ENCODE measurements around the gene OR4F15.
"Not testable (repeated sequence)": the region's sequence is repeated elsewhere in the genome, so short reads cannot be mapped to it uniquely, and the experiment has no call there.

The OR4F15 gene

GRCh38 chr15:101811902-101812301 is at the start of gene OR4F15:
OR4F15 (plus strand) TSS chr15:101812202; CDS start chr15:101818187, 5,985 bp downstream.
- DNase-seq (ENCODE audit: low read depth in 2 of 2): no peak

GRCh38 chr15:101764669-101765339 is 47.2 kb upstream of the OR4F15 start:
- DNase-seq (ENCODE audit: low read depth in 2 of 2): not testable (repeated sequence)

GRCh38 chr15:101765340-101765671 is 46.7 kb upstream of the OR4F15 start:
- DNase-seq (ENCODE audit: low read depth in 2 of 2): not testable (repeated sequence)

- DNase-seq (ENCODE audit: low read depth in 2 of 2): no peak
Observed at GRCh38 chr15:101765772-101766456, 46.1 kb upstream of the OR4F15 start.

GRCh38 chr15:101767083-101767640 is 44.8 kb upstream of the OR4F15 start:
- not testable (repeated sequence) for DNase-seq (ENCODE audit: low read depth in 2 of 2)

GRCh38 chr15:101772921-101773320 is 39.1 kb upstream of the OR4F15 start:
- DNase-seq (ENCODE audit: low read depth in 2 of 2): no peak

- no peak for DNase-seq (ENCODE audit: low read depth in 2 of 2)
Observed at GRCh38 chr15:101773496-101774100, 38.4 kb upstream of the OR4F15 start.

GRCh38 chr15:101775136-101775535 is 36.9 kb upstream of the OR4F15 start:
- DNase-seq (ENCODE audit: low read depth in 2 of 2): no peak

- DNase-seq (ENCODE audit: low read depth in 2 of 2): not testable (repeated sequence)
Observed at GRCh38 chr15:101778576-101778975, 33.4 kb upstream of the OR4F15 start.

- DNase-seq (ENCODE audit: low read depth in 2 of 2): not testable (repeated sequence)
Observed at GRCh38 chr15:101780225-101780624, 31.8 kb upstream of the OR4F15 start.

GRCh38 chr15:101781928-101782327 is 30.1 kb upstream of the OR4F15 start:
- DNase-seq (ENCODE audit: low read depth in 2 of 2): no peak

GRCh38 chr15:101784644-101785043 is 27.4 kb upstream of the OR4F15 start:
- no peak for DNase-seq (ENCODE audit: low read depth in 2 of 2)

GRCh38 chr15:101786422-101786821 is 25.6 kb upstream of the OR4F15 start:
- not testable (repeated sequence) for DNase-seq (ENCODE audit: low read depth in 2 of 2)

GRCh38 chr15:101788001-101788400 is 24.0 kb upstream of the OR4F15 start:
- not testable (repeated sequence) for DNase-seq (ENCODE audit: low read depth in 2 of 2)

GRCh38 chr15:101788503-101789269 is 23.3 kb upstream of the OR4F15 start:
- DNase-seq (ENCODE audit: low read depth in 2 of 2): not testable (repeated sequence)

- DNase-seq (ENCODE audit: low read depth in 2 of 2): not testable (repeated sequence)
Observed at GRCh38 chr15:101790748-101791147, 21.3 kb upstream of the OR4F15 start.

GRCh38 chr15:101793981-101794380 is 18.0 kb upstream of the OR4F15 start:
- not testable (repeated sequence) for DNase-seq (ENCODE audit: low read depth in 2 of 2)

GRCh38 chr15:101795455-101795854 is 16.5 kb upstream of the OR4F15 start:
- DNase-seq (ENCODE audit: low read depth in 2 of 2): no peak

- no peak for DNase-seq (ENCODE audit: low read depth in 2 of 2)
Observed at GRCh38 chr15:101799665-101800064, 12.3 kb upstream of the OR4F15 start.

- DNase-seq (ENCODE audit: low read depth in 2 of 2): no peak
Observed at GRCh38 chr15:101801048-101801447, 11.0 kb upstream of the OR4F15 start.

GRCh38 chr15:101803209-101803608 is 8.8 kb upstream of the OR4F15 start, which contains the start of gene OR4F6:
OR4F6 (plus strand) TSS chr15:101803509; CDS start chr15:101805720, 2,211 bp downstream.
- no peak for DNase-seq (ENCODE audit: low read depth in 2 of 2)

GRCh38 chr15:101803676-101804075 is 8.3 kb upstream of the OR4F15 start:
- no peak for DNase-seq (ENCODE audit: low read depth in 2 of 2)
